GM23338 (cell line): ENCODE measurements around the gene ACAT2. TPM values are rescaled to one million over a fixed set of nuclear protein-coding genes. Genes with fewer than 3 reads are reported as not detected.

ENCODE experiments used
- ATAC-seq: fragments of 200-7000 bp; cut with Tn5 transposase; 3 replicates; pipeline ENCODE4 v1.9.1; 2020
- DNase-seq: peaks from one replicate; pipeline ENCODE4 v3.0.0-alpha.2; 2015; ENCODE audit warnings: low spot score
- H2AFZ ChIP-seq: fragments of 200-600 bp; sonication (generic); 2 replicates; pipeline ENCODE4 v1.8.0; 2016; ENCODE audit warnings: antibody characterized with exemption, mild to moderate bottlenecking, moderate library complexity
- H3F3A ChIP-seq: fragments of 200-600 bp; sonication (generic); replicated peaks from 2 replicates; pipeline ENCODE4 v1.8.0; 2017; ENCODE audit warnings: antibody characterized with exemption, mixed run types, low read depth
- H3K27ac ChIP-seq: fragments of 200-600 bp; sonication (generic); 2 replicates; pipeline ENCODE4 v1.6.1; 2016; ENCODE audit warnings: low read depth
- H3K27me3 ChIP-seq: fragments of 200-600 bp; sonication (generic); 2 replicates; pipeline ENCODE4 v1.8.0; 2016; ENCODE audit warnings: mild to moderate bottlenecking, mixed run types, moderate library complexity; ENCODE audit not compliant: insufficient read depth
- H3K36me3 ChIP-seq: fragments of 200-600 bp; sonication (generic); 2 replicates; pipeline ENCODE4 v1.8.0; 2016; ENCODE audit warnings: mild to moderate bottlenecking; ENCODE audit not compliant: insufficient read depth
- H3K4me1 ChIP-seq: fragments of 200-600 bp; sonication (generic); 2 replicates; pipeline ENCODE4 v1.8.0; 2016; ENCODE audit warnings: mild to moderate bottlenecking, moderate library complexity; ENCODE audit not compliant: insufficient read depth
- H3K4me2 ChIP-seq: fragments of 200-600 bp; sonication (generic); 2 replicates; pipeline ENCODE4 v1.7.1; 2017; ENCODE audit warnings: mixed run types
- H3K4me3 ChIP-seq: fragments of 200-600 bp; sonication (generic); 2 replicates; pipeline ENCODE4 v1.6.1; 2016; ENCODE audit warnings: mixed run types
- H3K79me2 ChIP-seq: fragments of 200-600 bp; sonication (generic); replicated peaks from 2 replicates; pipeline ENCODE4 v1.8.0; 2017; ENCODE audit warnings: mild to moderate bottlenecking; ENCODE audit not compliant: insufficient read depth
- H3K9me2 ChIP-seq: fragments of 200-600 bp; sonication (generic); 2 replicates; pipeline ENCODE4 v1.8.0; 2017; ENCODE audit not compliant: insufficient read depth
- H4K20me1 ChIP-seq: fragments of 200-600 bp; sonication (generic); replicated peaks from 2 replicates; pipeline ENCODE4 v1.8.0; 2017; ENCODE audit warnings: mild to moderate bottlenecking; ENCODE audit not compliant: insufficient read depth
- H3K27ac Mint-ChIP-seq: 2 replicates; pipeline ENCODE4 v1.8.0; 2020; ENCODE audit warnings: inconsistent platforms, mild to moderate bottlenecking, moderate library complexity, mixed read lengths
- H3K27me3 Mint-ChIP-seq: 3 replicates; pipeline ENCODE4 v1.8.0; 2022; ENCODE audit warnings: low read depth, mild to moderate bottlenecking, moderate library complexity, mixed read lengths, inconsistent platforms; ENCODE audit not compliant: insufficient read depth, poor library complexity
- H3K36me3 Mint-ChIP-seq: 3 replicates; pipeline ENCODE4 v1.8.0; 2021; ENCODE audit warnings: low read depth, mild to moderate bottlenecking, inconsistent platforms, moderate library complexity, mixed read lengths
- H3K4me1 Mint-ChIP-seq: 3 replicates; pipeline ENCODE4 v1.8.0; 2020; ENCODE audit warnings: mild to moderate bottlenecking, inconsistent platforms, mixed read lengths
- H3K4me3 Mint-ChIP-seq: 3 replicates; pipeline ENCODE4 v1.8.0; 2021; ENCODE audit warnings: moderate library complexity, mild to moderate bottlenecking, inconsistent platforms, mixed read lengths
- H3K9me3 Mint-ChIP-seq: 3 replicates; pipeline ENCODE4 v1.8.0; 2020; ENCODE audit warnings: moderate library complexity, mild to moderate bottlenecking, inconsistent platforms, mixed read lengths
- NANOG ChIP-seq: IDR thresholded peaks from 2 replicates; pipeline ENCODE4 v1.6.1; 2016; ENCODE audit warnings: antibody characterized with exemption, borderline replicate concordance
- REST ChIP-seq: IDR thresholded peaks from one replicate; pipeline ENCODE4 v1.6.1; 2018; ENCODE audit warnings: antibody characterized with exemption; ENCODE audit not compliant: unreplicated experiment
- STAT1 ChIP-seq: IDR thresholded peaks from one replicate; pipeline ENCODE4 v1.6.1; 2016; ENCODE audit warnings: antibody characterized with exemption; ENCODE audit not compliant: unreplicated experiment
- ZNF114 ChIP-seq: fragments of 250-450 bp; sonication (Bioruptor Pico); IDR thresholded peaks from 2 replicates; pipeline ENCODE4 v1.5.0; 2020; ENCODE audit warnings: mild to moderate bottlenecking, moderate library complexity
- ZNF331 ChIP-seq: fragments of 250-450 bp; sonication (Bioruptor Pico); IDR thresholded peaks from 2 replicates; pipeline ENCODE4 v1.5.0; 2020; ENCODE audit warnings: low read depth, mild to moderate bottlenecking, moderate library complexity
- polyA plus RNA-seq: library from polyadenylated mRNA; unstranded; fragments of >200 nt; fragmentation: Nextera tagmentation; extraction: Ambion mirVana; gene quantifications from 2 replicates; pipeline ENCODE4 v1.2.1, GENCODE V29; 2016
- total RNA-seq: library from RNA; depleted of rRNA; stranded (reverse); fragments of >200 nt; shearing (Covaris generic); gene quantifications from 2 replicates; pipeline ENCODE4 v1.2.3, GENCODE V29; 2014
- TF ChIP-seq, protein P1 (sequence below): fragments of 250-450 bp; sonication (Bioruptor Pico); IDR thresholded peaks from 2 replicates; pipeline ENCODE4 v1.5.0; 2020; ENCODE audit warnings: mild to moderate bottlenecking, moderate library complexity

The ACAT2 gene
- total and polyA plus RNA-seq, 2 experiments from 2014 or later: 108 to 151 TPM

DNA sequence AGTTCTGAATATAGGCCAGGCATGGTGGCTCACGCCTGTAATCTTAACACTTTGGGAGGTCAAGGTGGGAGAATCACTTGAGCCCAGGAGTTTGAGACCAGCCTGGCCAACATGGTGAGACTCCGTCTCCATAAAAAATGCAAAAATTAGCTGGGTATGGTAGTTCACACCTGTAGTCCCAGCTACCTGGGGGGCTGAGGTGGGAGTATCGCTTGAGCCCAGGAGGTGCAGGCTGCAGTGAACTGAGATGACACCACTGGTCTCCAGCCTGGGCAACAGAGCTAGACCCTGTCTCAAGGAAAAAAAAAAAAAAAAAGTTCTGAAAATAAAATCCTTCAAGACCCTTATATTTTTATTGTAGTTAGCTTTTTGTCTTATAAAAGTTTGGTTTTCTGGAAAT lies 46.2 kb upstream of the ACAT2 start (continued):
- TF ChIP-seq, protein P1, sequence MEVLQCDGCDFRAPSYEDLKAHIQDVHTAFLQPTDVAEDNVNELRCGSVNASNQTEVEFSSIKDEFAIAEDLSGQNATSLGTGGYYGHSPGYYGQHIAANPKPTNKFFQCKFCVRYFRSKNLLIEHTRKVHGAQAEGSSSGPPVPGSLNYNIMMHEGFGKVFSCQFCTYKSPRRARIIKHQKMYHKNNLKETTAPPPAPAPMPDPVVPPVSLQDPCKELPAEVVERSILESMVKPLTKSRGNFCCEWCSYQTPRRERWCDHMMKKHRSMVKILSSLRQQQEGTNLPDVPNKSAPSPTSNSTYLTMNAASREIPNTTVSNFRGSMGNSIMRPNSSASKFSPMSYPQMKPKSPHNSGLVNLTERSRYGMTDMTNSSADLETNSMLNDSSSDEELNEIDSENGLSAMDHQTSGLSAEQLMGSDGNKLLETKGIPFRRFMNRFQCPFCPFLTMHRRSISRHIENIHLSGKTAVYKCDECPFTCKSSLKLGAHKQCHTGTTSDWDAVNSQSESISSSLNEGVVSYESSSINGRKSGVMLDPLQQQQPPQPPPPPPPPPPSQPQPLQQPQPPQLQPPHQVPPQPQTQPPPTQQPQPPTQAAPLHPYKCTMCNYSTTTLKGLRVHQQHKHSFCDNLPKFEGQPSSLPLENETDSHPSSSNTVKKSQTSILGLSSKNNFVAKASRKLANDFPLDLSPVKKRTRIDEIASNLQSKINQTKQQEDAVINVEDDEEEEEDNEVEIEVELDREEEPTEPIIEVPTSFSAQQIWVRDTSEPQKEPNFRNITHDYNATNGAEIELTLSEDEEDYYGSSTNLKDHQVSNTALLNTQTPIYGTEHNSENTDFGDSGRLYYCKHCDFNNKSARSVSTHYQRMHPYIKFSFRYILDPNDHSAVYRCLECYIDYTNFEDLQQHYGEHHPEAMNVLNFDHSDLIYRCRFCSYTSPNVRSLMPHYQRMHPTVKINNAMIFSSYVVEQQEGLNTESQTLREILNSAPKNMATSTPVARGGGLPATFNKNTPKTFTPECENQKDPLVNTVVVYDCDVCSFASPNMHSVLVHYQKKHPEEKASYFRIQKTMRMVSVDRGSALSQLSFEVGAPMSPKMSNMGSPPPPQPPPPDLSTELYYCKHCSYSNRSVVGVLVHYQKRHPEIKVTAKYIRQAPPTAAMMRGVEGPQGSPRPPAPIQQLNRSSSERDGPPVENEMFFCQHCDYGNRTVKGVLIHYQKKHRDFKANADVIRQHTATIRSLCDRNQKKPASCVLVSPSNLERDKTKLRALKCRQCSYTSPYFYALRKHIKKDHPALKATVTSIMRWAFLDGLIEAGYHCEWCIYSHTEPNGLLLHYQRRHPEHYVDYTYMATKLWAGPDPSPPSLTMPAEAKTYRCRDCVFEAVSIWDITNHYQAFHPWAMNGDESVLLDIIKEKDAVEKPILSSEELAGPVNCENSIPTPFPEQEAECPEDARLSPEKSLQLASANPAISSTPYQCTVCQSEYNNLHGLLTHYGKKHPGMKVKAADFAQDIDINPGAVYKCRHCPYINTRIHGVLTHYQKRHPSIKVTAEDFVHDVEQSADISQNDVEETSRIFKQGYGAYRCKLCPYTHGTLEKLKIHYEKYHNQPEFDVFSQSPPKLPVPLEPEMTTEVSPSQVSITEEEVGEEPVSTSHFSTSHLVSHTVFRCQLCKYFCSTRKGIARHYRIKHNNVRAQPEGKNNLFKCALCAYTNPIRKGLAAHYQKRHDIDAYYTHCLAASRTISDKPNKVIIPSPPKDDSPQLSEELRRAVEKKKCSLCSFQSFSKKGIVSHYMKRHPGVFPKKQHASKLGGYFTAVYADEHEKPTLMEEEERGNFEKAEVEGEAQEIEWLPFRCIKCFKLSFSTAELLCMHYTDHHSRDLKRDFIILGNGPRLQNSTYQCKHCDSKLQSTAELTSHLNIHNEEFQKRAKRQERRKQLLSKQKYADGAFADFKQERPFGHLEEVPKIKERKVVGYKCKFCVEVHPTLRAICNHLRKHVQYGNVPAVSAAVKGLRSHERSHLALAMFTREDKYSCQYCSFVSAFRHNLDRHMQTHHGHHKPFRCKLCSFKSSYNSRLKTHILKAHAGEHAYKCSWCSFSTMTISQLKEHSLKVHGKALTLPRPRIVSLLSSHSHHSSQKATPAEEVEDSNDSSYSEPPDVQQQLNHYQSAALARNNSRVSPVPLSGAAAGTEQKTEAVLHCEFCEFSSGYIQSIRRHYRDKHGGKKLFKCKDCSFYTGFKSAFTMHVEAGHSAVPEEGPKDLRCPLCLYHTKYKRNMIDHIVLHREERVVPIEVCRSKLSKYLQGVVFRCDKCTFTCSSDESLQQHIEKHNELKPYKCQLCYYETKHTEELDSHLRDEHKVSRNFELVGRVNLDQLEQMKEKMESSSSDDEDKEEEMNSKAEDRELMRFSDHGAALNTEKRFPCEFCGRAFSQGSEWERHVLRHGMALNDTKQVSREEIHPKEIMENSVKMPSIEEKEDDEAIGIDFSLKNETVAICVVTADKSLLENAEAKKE (CRISPR knock-in tag): no peak
- TF ChIP-seq STAT1: no peak
- TF ChIP-seq NANOG: no peak
- no peak for TF ChIP-seq ZNF114 (CRISPR knock-in tag)

DNA sequence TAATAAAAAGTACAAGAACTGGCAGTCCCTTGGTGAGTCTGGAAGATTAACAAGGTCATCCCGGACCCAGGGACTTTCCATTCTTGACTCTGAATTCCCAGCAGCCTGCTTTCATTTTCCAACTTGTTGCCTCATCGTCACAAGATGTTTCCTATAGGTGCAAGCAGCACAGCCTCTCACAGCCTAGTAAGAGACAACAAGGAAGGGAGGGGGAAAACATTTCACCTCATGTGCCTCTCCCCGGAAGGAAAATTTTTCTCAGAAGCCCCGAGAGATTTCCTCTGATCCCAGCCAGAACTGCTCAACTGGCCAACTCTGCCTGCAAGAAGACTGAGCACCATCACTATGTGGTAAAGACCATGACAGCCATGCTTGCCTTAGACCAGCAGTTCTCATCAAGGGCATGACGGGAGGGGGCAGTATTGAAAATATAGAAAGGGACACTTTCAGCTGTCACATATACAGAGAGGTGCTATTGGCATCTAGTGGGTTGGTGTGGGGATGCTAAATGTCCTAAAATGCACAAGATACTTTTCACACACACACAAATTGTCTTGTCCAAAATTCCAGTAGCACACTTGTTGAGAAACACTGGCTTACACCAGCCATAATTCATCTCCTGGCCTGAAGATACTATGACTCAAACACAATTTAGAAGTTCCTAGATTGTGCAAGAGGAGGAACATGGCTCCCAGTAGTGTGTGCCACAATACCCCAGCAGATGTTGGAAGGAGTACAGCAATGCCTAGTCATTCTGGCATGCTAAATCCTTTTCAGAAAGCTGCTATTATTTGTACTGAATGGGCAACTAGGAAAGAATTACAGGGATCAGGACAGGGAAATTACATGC lies 45.4 kb upstream of the ACAT2 start:
- Histone ChIP-seq H2AFZ (no peak overlapping the region), H3K27ac (no peak overlapping the region), H3F3A (no peaks in the 10 kb centered on the region), H3K79me2 (peaks cover 17% of the 10 kb centered on the region), H3K4me3 (no peak overlapping the region), H3K36me3 (no peaks in the 10 kb centered on the region), H3K27me3 (no peaks in the 10 kb centered on the region), H4K20me1 (peaks cover 4% of the 10 kb centered on the region; the same call in 1 of the 2 replicates), H3K9me2 (no peaks in the 10 kb centered on the region), H3K4me1 (no peaks in the 10 kb centered on the region), H3K4me2 (no peak overlapping the region)
- Mint-ChIP-seq H3K9me3 (no peaks in the 10 kb centered on the region), H3K4me3 (no peak overlapping the region), H3K36me3 (no peaks in the 10 kb centered on the region; the same call in 2 of the 3 replicates), H3K4me1 (no peaks in the 10 kb centered on the region), H3K27me3 (peaks cover 3% of the 10 kb centered on the region), H3K27ac (no peak overlapping the region; the same call in 1 of the 2 replicates)
- ATAC-seq: no peak
- DNase-seq: no peak
- TF ChIP-seq STAT1: no peak
- TF ChIP-seq ZNF331 (CRISPR knock-in tag): no peak
- no peak for TF ChIP-seq ZNF114 (CRISPR knock-in tag)
- TF ChIP-seq REST: no peak
